CD4-positive, alpha-beta T cell treated with Interleukin-12 subunit alpha and Interleukin-12 subunit beta, for 1 hour (primary cell): ENCODE data around the gene KRTAP10-5.
"Not testable (repeated sequence)": the region's sequence is repeated elsewhere in the genome, so short reads cannot be mapped to it uniquely, and the experiment has no call there.

ENCODE experiments used
- DNase-seq: peaks from one replicate; pipeline ENCODE4 v3.0.0-alpha.2; 2020

Gene KRTAP10-5

GRCh38 chr21:44610157-44610843, 29.9 kb upstream of the KRTAP10-5 start:
- not testable (repeated sequence) for DNase-seq

DNA sequence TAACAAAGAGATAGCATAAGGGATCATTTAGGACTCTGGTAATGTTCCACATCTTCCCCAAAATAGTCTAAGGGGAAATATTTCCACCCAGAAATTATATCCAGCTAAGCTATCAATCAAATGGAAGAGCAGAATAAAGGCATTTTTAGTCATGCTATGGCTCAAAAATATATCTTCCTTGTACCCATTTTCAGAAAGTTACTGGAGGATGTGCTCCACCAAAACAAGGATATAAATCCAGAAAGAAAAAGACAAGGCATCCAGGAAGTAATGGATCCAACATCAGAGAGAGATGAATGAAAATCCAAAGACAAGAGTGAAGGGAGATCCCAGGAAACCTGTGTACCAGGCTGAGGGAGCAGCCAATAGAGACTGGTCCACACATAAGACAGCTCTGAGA, 28.8 kb upstream of the KRTAP10-5 start:
- no peak for DNase-seq

GRCh38 chr21:44606495-44606894, 26.1 kb upstream of the KRTAP10-5 start:
- no peak for DNase-seq

DNA sequence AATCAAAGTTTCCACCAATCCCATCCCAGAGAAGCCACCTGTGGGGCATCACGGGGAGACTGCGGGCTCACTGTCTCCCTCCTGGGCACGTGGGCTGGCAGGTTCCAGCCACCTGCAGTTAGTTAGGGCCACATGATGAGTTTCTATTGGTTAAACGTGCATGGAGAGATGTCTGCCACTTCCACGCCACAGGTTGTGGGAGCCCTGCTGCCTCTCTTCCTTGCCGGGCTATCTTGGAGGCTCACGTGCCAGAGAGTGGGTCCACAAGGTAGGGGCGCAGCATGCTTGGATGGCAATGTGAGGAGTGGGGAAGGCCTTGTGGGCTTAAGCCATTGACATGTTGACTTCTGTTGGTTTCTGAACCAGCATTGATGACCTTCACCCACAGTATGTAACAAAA, 23.5 kb upstream of the KRTAP10-5 start:
- no peak for DNase-seq

GRCh38 chr21:44603109-44603875, 22.9 kb upstream of the KRTAP10-5 start:
- no peak for DNase-seq

GRCh38 chr21:44602463-44602850, 22.1 kb upstream of the KRTAP10-5 start:
- DNase-seq: no peak

DNA sequence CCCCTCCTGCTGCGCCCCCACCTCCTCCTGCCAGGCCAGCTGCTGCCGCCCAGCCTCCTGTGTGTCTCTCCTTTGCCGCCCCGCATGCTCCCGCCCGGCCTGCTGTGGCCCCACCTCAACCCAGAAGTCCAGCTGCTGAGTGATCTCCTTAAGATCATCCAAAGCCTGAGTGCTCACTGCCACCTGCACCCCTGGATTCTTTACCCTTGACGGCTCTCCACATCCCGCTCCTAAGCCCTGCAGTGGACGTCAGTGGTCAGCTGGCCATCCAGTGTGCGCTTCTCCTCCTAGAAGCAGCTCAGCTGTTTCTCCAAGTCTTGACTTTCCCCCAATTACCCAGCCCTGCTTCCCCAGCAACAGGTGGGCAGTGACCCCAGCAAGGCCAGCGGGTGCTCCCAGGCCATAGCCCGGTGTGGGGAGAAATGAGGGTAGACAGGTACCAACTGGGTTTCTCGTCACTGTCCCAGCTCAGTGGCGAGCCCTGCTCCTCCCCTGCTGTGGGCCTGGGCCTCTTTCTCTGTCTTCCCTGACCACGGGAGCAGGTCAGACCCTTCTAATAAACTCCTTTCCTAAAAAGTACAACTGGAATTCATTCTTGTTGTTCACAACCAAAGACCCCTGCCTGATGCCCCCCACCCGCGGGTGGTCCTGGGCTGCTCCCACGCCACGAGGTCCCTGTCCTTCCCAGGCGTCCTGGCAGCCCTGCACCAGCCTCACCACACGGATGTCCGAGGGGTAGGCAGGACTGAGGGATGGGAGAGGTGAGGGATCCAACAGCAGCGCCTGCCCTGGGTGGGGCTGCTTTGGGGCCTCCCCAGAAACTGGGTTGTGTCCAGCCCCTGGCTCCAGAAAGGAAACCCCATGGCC, 21.4 kb upstream of the KRTAP10-5 start:
- DNase-seq: no peak

GRCh38 chr21:44601091-44601490, 20.7 kb upstream of the KRTAP10-5 start:
- not testable (repeated sequence) for DNase-seq

DNA sequence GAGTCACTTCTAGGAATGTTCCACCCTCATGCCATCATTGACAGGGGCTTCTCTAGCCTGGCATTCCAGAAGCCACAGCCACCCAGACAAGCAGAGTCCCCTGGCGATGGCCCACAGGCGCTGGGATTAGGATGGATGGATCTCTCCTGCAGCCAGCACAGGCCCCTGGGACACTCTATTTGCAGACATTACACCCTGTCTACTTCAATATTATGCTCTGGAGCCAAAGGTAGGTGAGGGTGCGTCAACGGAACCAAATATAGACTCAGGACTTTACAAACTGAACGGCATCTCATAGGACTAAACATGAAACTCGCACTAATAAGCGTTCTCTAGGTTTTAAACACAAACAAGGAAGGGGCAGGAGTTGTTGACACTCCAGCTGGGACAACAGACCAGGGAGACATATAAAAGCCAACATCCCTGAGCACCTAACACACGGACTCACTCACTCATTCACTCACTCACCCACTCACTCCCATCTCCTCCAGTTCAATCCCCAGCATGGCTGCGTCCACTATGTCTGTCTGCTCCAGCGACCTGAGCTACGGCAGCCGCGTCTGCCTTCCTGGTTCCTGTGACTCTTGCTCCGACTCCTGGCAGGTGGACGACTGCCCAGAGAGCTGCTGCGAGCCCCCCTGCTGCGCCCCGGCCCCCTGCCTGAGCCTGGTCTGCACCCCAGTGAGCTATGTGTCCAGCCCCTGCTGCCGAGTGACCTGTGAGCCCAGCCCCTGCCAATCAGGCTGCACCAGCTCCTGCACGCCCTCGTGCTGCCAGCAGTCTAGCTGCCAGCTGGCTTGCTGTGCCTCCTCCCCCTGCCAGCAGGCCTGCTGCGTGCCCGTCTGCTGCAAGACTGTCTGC, 19.9 kb upstream of the KRTAP10-5 start, which contains the start of gene KRTAP10-7:
TSS of gene KRTAP10-7 (plus strand) at position 480 of the 861 bp plus-strand sequence. CDS start at position 505, 25 bp downstream.
- DNase-seq: not testable (repeated sequence)

DNA sequence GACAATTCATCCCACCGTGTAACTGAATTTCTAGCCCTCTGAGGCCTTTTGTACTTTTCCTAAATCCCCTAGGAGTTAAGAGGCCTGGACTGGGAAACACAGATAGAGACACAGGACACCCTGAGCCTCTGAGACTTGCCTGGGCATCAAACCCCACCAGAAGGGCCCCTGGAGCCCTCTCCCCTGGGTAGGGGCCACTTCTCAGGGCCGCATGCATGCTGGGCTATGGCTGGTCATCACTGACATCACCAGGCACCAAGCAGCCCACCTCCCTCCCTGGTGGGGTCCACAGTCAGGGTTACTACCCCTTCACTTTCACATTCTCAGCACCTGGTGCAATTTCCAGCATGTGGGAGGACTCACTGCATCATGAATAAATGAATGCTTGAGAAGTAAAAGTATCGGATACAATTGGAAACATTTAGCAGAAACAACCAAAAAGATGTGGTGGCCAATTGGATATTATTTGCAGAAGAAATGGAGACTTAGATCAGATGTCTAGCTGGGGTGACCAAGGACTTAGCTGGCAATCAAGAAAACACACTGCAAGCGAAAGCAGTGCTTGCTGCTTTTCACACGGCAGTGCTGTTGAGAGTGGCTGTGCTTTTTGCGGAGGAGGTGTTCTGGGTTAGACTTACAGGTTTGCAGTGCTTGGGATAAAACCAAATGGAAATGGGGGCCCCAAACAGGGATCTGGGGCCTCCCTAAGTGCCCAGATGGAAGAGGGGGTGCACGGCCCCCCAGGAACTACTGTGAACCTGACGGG, 19.0 kb upstream of the KRTAP10-5 start:
- no peak for DNase-seq

DNA sequence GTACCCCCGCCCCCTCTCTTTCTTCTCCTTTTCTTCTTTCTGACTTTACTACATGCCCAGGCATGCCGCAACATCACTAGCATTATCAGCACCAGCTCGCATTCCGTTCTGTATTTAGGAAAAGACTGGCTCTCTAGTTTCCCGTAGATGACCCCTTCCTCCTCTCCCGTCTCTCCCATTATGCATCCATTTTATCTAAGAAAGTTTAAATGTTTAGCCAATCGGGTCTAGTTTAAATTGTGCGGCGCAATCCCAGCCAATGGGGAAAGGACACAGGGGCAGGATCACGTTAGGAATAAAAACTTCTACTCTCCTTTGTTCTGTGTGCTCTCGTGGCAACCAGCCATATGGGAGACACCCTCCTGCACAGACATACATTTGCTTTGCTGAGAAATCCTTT, 17.7 kb upstream of the KRTAP10-5 start:
- DNase-seq: no peak

DNA sequence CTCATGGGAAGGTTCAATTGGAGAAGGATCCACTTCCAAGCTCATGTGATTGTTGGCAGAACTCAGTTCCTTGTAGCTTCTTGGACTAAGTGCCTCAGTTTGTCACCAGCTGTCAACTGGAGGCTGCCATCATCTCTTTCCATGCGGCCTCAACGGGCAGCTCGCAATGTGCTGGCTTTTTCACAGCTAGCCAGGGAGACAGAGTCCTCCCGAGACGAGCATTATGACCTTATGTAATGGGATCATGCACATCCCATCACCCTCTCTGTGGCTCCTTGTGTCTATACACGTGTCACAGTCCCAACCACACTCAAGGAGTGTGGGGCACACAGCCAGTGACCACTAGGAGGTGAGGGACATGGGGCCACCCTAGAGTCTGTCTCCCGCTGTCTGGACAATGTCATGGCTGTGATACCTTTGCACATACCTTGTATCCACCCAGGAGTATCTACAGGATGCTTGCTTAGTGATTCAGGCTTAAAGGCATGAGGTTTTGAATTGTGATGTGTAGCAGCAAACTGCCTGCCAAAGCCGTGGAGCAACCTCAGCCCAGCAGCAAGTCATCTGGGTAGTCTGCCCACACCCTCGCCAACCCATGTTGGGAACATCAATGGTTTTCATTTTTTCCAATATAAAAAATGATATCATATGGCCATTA, 15.8 kb upstream of the KRTAP10-5 start:
- no peak for DNase-seq

GRCh38 chr21:44595524-44595923, 15.1 kb upstream of the KRTAP10-5 start:
- no peak for DNase-seq

DNA sequence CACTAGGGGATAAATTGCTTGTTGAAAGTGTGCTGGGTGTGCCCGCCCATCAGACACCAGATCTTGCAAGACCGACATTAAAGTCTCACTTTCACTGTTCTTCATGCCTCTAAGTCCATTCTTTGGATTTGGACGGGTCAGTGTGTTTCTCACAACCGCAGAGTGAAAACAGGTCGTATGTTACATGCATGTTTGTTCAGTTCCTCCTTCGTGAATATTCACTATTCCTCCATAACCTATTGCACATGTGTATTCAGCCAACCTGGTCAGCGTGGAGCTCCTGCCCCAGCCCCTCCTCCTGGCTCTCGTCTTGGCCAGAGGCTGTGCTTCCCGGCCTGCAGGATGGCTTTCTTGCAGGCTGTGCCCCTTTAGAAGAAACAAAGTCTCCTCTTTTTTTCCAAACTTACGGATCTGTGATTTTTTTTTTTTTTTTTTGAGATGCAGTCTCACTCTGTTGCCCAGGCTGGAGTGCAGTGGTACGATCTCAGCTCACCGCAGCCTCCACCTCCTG, 14.1 kb upstream of the KRTAP10-5 start:
- DNase-seq: no peak

- no peak for DNase-seq
These were observed 13.4 kb upstream of the KRTAP10-5 start for GRCh38 chr21:44593598-44594405.

GRCh38 chr21:44592446-44593311, 12.3 kb upstream of the KRTAP10-5 start, which contains the start of gene KRTAP10-6:
KRTAP10-6 (minus strand) TSS chr21:44592505; CDS start chr21:44592484, 21 bp downstream.
- no peak for DNase-seq

DNA sequence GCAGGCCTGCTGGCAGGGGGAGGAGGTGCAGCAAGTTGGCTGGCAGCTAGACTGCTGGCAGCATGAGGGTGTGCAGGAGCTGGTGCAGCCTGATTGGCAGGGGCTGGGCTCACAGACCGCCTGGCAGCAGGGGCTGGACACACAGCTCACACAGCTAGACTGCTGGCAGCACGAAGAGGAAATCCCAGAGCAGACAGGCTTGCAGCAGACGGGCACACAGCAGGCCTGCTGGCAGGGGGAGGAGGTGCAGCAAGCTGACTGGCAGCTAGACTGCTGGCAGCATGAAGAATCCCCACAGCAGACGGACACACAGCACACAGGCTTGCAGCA, 11.4 kb upstream of the KRTAP10-5 start:
- DNase-seq: not testable (repeated sequence)

DNA sequence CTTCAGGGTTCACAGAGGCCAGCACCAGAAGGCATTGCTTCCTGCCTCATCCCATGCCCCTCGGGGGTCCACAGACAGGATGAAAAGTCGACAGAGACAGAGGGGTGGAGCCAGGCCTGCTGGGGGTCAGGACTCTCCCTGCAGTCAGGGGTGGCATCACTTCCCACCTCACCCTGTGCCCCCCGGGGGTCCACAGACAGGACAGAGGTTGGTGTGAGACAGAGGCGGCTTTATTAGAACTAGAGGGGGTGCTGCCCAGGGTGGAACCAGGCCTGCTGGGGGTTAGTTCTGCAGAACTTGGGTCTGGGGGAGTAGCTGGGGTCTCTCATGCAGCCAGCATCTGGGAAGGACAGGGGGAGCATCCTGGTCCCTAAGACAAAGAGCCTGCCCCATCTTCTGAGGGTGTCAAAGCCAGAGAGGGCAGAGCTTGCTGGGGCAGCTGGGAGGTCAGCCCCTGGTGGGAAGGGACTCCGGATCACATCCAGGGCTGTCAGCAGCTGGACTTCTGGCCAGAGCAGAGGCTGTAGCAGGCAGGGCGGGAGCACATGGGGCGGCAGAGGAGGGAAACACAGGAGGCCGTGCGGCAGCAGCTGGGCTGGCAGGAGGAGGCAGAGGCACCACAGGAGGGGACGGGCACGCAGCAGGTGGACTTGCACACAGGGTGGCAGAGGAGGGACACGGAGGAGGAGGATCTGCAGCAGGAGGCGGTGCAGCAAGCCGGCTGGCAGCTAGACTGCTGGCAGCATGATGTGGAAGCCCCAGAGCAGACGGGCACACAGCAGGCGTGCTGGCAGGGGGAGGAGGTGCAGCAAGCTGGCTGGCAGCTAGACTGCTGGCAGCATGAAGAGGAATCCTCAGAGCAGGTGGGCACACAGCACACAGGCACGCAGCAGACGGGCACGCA, 10.7 kb upstream of the KRTAP10-5 start:
- not testable (repeated sequence) for DNase-seq
